ENCODE data around the gene DAB1.
"Not testable (repeated sequence)": the region's sequence is repeated elsewhere in the genome, so short reads cannot be mapped to it uniquely, and the experiment has no call there.

Gene DAB1

DNA sequence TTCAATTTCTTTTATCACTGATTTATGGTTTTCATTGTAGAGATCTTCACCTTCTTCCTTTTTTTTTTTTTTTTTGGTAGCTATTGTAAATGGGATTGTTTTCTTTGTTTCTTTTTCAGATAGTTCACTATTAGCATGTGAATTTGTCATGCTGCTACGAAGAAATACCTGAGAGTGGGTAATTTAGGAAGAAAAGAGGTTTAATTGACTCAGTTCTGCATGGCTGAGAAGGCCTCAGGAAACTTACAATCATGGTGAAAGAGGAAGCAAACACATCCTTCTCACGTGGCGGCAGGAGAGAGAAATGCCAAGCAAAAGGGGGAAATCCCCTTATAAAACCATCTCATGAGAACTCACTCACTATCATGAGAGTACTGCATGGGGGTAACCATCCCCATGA is 66.4 kb downstream of the DAB1 start:
- DNase-seq = no peak

DNA sequence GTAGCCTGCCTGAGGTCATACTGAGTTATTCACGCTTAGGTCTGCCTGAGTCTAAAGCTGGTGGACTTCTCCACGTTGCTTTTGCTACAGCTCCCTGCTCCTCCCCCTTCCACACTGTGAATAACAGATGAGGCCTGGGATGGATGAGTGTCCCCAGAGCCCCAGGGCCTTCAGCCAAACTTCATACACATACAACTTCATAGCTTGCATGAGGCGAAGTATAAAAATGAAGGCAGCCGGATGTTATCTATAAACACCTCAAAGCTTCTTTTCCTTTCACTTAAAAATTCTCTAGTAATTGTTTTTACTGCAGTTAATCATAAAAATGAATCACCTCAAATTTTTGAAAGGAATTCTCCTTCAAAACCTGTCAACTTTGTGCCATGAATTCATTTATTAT is 70.2 kb downstream of the DAB1 start:
- no peak for DNase-seq

DNA sequence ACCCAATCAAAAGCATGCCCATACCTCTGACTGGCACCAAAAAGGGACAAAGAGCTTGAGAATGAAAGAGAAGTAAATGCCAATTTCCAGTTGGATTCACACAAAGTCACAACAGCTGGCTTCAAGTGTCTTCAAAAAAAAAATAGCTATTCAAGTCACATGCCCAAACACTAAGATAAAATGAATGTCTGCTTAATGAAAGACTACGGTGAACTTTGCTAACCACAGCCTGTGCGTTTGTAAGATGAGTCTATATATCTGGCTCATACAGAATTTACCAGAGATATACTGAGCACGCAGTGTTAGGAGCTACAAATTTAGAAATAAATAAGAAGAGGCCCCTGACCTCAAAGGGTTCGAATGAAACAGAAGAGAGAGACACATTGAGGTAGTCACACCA is 73.2 kb downstream of the DAB1 start:
- no peak for DNase-seq

DNA sequence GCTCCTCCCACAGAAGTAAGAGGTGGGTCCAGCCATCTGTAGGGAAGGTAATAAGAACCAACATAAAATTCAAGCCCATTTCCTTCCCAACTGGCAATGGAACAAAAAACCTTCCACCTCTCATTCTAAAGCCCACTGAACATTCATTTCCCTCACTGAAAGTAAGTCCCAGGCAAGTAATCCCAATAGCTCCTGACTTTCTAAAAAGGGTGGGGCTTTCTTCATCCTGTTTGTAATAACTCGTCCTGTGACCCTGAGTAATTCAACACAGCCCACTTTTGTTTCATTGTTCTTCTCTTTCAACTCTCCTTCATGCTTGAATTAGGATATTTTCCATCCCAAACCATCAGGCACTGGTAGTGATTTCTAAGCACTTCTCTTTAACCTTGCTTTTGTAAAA is 74.9 kb downstream of the DAB1 start:
- DNase-seq = no peak

DNA sequence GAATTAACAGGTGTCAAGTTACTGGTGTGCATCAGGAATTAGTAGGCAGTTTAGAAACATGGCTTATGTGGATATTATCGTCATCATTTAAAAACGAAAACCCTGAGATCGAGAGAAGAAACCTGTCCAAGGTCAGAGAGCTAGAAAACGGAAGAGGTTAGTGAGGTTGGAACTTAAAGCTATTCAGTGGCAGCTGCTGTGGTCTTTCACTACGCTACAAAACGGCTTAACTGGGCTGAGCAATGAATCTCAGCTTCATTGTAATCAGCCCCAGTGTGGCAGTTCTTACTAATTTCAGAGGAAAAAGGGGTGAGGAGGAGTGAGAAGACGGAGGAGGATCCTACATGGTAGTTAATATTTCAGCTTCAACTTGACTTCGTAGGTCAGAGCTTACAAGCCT is 77.9 kb downstream of the DAB1 start:
- no peak for DNase-seq

DNA sequence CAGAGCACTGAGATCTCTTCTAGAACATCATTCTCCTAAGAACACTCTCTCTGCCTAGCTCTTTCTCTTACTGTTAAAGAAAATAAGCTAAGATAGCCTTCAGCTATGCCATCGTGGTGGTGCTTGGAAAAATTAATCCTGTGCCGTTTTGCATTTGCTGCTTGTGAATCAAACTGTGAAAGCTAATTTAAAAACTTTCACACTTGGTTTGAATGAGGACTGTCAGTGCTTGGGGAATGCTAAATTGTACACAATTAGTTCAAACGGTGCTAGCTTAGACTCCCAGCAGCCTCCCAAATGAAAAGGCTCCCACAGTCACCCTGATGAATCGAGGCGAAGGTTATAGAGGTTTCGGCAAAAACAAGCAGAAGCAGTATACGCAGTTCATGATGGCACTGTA is 79.6 kb downstream of the DAB1 start:
- DNase-seq = no peak

DNA sequence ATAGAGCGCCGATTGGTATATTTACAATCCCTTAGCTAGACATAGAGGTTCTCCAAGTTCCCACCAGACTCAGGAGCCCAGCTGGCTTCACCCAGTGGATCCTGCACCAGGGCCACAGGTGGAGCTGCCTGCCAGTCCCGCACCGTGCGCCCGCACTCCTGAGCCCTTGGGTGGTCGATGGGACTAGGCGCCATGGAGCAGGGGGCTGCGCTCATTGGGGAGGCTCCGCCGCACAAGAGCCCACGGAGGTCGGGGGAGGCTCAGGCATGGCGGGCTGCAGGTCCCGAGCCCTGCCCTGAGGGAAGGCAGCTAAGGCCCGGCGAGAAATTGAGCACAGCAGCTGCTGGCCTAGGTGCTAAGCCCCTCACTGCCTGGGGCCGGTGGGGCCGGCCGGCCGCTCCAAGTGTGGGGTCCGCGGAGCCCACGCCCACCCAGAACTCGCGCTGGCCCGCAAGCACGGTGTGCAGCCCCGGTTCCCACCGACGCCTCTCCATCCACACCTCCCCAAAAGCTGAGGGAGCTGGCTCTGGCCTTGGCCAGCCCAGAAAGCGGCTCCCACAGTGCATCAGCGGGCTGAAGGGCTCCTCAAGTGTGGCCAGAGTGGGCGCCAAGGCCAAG is 80.5 kb downstream of the DAB1 start:
- DNase-seq = not testable (repeated sequence)

DNA sequence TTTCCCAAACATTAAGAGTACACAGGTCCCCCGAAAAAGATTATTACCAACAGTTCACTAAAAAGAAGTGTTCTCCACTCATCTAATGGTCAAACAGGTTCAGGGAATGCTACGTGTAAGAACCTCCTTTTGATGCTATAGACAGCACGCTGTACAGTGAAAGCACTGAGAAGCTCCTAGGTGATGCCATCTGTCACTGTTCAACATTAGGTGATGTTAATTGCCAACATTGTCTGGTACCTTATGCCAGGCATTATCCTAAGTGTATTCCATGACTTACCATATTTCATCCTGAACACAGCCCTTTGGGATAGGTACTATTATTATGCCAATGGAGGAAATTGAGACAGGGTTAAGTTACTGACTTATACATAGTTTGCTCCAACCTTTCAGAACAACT is 82.1 kb downstream of the DAB1 start:
- DNase-seq = no peak

DNA sequence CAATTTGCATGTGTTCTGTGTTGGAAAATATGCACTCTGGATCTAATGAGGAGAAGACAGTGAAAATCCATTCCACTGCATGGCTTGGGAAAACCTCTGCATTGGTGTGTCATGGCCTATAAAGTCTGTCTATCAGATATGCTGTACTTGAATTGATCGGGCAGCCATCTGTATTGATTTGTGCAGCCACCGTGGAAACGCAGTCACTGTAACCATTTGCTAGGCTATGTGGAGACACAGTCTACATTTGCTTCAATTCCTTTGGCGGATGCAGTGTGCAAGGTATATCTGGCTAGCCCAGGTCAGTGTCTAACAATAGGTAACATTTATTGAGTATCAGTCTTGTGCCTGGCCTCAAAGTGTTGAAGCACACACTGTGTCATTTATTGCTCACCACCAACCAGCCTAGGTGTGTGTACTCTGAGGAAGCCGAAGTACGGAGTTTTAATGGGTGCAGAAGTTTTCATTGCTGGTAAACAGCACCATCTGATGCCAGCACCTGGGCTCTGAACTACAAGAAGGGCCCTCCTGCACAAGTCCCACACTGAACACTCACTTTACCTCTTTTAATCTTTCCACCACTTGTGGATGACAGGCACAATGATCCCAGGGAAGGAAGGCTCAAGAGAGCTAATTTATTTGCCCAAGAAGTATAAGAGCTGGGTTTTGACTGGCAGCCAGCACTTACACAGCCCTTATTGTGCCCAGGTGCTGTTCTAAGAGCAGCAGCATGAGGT is 83.4 kb downstream of the DAB1 start:
- no peak for DNase-seq

DNA sequence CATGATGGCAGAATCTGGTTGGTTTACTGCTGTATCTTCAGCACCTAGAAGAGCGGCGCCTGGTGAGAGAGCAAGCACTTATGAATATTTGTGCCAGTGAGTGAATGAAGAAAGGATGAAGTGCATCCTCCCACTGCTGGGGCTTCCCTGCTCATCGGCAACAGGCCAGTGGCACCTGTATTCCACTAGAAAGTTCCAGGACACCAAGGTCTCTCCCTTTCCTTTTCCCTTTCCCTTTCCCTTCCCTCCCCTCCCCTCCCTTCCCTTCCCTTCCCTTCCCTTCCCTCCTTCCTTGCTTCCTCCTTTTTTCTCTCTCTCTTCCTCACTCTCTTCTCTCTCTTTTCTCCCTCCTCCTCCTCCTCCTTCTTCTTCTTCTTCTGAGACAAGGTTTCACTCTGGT is 86.2 kb downstream of the DAB1 start:
- no peak for DNase-seq

DNA sequence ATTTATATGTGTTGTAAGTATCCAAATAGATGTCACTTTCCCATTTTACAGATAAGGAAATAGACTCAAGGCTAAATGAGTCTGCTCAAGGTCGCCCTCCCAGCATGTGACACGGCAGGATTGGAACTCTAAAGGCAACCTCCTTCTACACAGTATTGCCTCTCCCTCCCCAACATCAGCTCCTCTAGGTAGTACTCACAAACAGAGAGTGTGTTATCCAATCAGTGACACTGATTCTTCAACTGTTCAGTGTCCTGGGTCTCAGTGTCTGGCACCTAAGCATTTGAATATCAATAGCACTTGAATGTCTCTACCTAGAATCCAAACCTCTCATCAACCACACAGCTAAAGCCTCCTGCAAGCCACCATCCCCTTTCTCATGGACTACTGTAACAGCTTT is 87.1 kb downstream of the DAB1 start:
- no peak for DNase-seq

DNA sequence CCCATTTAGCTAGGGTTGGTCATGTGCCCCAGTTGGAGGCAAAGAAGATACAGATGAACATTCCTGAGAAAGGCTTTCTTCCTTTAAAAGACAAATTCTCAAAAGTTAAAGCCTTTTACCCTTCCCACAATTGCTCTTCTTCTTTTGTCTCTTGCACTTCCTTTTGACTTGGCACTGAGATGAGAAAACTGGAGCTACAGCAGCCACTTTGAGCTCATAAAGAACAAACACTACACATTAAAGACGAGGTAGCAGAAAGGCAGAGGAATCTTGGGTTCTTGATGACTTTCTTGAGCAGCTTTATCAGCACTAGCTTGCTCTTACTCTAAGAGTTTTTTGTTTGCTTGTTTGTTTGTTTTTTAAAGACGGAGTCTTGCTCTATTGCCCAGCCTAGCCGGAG is 92.2 kb downstream of the DAB1 start:
- no peak for DNase-seq

DNA sequence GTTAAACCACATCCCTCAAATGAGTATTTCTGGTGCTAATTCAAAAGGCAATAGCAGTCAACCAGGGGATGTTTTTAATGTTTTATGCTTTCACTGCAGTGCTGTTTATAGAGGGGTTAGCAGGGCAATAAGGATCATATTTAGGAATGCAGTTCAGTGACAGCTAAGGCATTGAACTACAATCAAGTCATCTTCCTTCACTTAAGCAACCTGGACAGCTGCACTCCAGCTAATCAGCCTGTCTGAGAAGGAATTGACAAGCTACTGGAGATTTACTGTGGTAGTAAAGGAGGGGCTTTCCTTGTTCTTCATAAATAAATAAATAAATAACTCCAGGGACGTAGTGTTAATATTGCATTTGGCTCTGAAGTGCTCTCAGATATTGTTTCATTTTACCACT is 93.9 kb downstream of the DAB1 start:
- DNase-seq = no peak

DNA sequence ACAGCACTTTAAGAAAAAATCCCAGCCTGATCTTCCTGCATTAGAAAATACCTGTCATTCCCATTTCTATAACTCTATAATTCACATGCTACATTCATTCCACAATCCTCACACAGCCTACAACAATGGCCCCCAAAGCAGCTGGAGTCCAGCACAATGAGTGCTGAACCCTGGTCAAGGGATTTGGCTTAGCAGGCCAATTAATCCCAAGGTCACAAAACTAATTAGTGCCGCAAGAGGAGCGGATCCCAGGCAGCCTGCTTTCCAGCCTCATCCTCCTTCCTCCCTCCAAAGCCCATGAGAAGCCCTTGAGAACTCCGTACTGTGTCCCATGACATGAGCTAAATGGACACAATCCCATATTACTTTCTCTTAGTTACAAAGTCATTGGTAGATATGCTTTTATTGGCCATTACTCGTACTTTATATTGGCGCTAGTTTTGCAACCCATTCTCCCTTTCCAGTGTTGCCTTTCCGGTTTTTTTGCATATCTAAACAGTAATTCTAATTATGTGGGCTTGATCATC is 94.8 kb downstream of the DAB1 start:
- DNase-seq = no peak

DNA sequence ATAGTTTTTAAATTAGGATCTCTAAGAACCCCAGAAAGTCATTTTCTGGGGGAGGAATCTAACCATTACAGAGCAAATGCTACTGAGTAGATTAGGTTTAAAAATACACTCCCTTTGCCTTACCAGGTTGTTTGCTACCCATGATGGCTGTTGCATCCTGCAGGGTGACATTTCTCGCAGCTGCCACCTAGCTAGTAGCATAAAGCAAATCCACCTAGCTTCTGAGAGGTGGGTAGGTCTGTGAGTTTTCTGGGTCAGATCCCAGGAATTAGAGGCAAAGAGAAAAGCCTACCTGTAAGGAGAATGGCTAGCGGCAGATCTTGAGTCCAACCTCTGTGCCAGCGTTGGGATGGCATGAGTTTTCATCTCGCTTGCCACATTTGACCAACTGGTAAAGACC is 95.9 kb downstream of the DAB1 start:
- DNase-seq = no peak

DNA sequence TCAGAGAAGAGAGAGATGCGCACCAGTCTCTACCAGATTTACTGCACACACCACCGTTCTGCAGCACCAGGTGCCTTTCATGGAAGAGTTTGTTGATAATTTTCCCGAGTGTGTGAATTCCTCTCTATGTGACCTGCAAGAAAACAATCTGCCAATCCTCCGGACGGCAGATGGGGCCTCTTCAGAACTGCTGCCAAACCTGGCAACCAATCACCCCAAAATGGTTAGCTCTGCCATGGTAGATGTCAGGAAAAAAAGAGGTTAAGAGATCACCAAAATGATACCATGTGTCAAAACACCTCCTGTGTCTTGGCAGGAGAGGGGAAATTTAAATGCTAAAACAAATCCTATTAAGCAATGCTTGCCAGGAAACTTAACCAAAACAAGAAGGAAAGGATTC is 96.5 kb downstream of the DAB1 start:
- no peak for DNase-seq

DNA sequence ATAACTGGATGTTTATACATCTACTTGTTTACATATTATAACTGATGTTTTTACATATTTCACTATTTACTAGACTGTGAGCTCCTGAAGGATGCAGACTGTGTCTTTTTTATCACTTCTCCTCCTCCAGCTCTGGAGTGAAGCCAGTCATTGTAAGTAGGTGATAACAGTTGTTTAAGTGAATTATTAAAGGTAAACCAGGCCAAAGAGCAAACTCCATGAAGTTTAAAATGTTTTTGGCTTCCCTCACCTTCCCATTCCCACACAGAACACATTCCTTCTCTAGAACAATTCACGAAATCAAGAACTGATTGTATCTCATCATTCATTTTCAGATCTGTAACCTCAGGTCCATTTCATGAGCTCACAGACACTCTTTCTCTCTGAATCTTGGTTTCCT is 98.3 kb downstream of the DAB1 start:
- DNase-seq = no peak

DNA sequence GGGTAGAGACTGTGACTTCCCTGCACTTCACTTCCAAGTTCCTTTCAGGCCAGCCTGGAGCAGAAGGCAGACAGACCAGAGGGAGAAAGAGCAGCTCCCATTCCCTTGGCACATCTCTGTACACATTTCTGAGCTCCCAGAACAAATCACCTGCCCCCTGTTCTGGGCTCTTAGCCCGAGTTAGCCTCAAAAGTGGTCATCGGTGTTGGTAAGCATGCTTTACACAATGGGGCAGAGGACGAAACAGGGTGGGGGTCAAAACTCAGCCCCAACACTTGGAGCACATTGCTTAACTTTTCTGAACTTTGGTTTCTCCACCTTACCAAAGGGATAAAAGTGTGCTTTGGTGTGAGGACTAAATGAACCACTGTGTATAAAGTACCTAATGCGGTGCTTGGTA is 98.7 kb downstream of the DAB1 start:
- DNase-seq = no peak

DNA sequence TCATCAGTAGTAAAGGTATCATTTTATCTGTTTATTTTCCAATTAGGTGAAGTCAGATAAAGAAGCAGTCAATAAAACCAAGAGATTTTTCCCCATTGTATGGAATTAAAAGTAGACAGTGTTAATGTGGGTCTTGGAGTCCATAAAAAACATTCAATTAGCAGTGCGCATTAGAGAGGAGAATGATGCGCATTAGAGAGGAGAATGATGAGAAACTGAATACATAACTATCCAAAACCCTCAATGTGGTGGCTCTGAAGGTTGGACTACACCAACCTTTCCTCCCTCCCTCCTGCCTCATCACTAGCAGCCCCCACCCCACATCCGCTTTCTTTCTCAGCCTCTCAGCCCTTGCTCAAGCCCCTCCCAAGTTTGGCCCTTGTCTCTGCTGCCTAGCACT is 99.5 kb downstream of the DAB1 start:
- DNase-seq = no peak

DNA sequence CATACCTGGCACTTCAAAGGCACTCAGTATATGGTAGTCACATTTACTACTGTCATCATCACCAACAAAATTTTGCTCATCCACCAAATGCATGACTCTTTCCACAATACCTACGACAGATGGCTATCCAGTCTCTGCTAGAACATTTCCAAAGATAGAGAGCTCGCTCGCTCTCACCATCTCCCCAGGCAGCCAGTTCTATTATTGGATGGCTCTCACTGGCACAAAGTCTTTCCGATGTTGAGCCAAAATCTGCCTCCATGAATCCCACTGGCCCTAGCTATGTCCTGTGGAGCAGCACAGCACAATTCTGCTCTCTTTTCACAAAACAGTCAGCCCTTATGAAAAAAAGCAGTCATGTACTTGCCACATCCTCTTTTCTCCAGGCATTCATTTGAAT is 102.1 kb downstream of the DAB1 start:
- no peak for DNase-seq

DNA sequence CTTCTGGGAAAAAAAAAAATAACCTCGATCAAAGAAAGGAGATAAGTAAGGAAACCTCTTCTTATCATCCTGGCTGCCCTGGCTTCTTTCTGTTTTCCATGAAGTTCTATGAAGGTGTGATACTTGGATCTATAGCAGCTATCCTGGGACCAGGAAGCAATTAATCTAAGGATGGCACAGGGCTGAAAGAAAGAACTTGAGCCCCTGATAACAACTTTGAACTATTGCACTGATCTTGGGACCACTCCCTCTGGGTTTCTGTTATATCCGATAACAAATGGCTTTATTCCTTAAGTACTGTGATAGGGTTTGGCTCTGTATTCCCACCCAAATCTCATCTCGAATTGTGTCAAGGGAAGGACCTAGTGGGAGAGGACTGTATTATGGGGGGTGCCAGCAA is 104.1 kb downstream of the DAB1 start:
- DNase-seq = no peak

DNA sequence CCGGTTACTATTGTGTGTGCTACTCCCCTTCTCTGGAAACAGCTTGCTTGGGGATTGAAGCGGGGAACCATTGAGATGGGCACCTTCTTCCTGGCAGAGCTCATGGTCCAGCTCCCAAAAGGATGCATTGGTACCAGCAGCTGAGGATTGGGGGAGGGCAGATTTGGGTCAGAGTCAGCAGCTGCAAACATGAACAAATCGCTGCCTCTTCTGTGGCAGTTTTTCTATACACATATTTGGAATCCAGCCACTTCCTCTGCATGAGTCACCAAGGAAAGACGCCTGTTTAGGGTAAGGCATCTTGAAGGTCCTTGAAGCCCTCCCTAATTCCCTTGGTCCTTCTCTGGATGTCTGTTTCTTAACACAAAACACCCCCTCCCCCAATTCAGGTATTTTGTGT is 104.7 kb downstream of the DAB1 start:
- no peak for DNase-seq

DNA sequence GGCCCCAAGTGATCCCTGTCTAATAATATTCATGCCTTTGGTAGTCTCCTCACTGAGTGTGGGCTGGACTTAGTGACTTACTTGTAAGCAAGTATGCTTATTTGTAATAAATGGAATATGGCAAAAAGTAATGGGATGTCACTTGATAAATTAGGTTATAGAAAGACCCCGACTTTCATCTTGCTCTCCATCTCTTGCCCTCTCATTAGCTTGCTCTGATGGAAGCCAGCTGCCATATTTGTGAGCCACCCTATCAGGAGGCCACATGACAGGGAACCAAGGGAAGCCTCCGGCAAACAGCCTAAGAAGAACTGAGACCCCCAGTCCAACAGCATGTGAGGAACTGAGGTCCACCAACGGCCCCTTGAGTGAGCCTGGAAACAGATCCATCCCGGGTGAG is 107.0 kb downstream of the DAB1 start:
- no peak for DNase-seq

DNA sequence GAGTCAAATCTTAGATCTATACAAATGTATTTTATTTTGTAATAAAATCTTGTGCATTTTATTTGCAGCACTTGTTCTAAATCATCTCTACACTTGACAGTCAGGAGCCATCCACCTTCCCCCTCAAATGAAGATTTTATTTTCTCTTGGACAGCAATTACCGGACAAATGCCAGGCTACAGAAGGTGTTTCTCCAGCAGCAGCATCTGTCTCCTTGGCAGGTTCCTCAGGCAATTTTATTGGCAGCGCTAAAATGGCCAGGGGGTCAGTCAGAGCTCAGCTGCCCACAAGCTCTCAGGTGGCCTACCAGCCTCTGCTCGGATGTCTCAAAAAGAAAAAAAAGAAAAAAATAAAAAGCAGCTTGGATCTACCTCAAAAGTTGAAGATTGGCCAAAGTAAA is 107.6 kb downstream of the DAB1 start:
- no peak for DNase-seq

DNA sequence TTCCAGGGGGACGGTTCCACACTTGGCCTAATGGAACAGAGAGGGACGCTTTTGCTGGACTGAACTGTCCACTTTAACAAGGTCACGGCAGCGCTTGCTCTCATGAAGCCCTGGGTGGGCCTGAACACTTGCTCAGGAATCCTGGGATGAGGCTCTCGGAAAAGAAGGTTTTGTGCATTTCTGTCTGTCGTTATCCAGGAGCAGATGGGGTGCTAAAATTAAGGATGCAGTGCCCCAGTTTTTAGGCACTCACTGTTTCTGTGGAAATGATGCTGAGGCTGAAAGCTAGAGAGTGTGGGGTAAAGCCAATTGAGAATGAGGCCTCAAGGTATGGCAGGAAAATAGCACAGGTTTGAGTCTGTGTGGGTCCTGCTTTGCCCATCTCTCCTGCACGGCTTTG is 111.0 kb downstream of the DAB1 start:
- no peak for DNase-seq

All from NCI-H1048 (cell line).